ENCODE data around the gene RALGDS. TPM values are rescaled to one million over a fixed set of nuclear protein-coding genes. Genes with fewer than 3 reads are reported as not detected.

The RALGDS gene
- total and polyA plus RNA-seq, 2 of the 4 experiments (the other 2 are of a cell fraction): 13.1 to 36.9 TPM

DNA sequence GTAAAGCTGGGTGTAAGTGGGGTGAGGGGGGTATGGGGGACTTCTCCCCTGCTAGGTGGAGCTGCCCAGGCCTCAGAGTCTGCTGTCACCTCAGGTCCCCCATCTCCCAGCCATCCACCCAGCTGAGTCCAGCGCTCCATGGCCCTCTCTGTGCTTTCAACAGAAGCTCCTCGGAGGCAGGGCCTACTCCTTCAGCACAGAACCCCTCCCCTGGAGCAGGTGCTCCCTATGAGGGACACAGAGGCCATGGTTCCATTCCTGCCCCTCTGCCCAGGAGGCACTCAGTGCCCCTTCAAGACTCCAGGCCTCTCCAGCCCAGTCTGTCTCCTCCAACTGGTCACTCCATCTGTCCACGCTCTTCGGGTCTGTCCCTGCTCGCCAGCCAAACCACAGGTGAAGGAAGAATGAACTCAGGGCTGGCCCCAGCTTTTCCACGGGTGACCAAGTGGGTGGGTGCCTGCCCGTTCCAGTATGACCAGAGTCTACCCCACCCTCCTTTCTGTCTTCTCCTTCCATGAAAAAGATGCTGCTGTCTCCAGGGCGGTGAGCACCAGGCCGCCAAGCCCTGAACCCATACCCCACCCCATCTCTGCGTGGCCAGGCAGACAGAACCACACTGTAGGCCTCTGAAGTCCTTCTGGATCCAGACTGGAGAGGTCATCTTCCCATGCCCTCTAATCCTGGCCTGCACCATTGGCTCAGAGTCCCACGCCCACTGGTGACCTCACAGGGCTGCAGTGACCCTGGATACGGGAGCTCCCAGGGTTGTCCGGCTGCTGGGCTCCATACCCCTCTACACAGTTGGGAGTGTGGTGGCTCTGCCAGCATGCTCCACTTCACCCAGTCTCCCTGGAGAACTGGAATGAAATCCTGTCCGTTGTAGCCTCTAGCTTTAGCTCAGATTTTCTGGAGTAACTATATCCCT lies 30.8 kb upstream of the RALGDS start:
- Histone ChIP-seq H3K56ac (ENCODE audit: extremely low read depth, insufficient read depth, low read length) (no peak overlapping the region), H3K4me1 (ENCODE audit: control insufficient read depth, insufficient read depth, low read length) (peaks cover 6% of the 10 kb centered on the region; the same call in 1 of the 2 replicates), H3K9me3 (ENCODE audit: control insufficient read depth, insufficient read depth, low read length) (no peaks in the 10 kb centered on the region), H3K36me3 (ENCODE audit: control insufficient read depth, insufficient read depth, low read length) (0 out of 2 replicates have a peak, but pooled peaks cover 1% of the 10 kb centered on the region), H2BK15ac (ENCODE audit: low read depth, low read length) (no peak overlapping the region), H2BK20ac (ENCODE audit: low read depth, low read length) (no peak overlapping the region), H2BK120ac (ENCODE audit: low read depth, low read length) (no peak overlapping the region), H2BK5ac (ENCODE audit: low read depth, low read length, poor library complexity, severe bottlenecking) (no peak overlapping the region), H2AK5ac (ENCODE audit: low read depth, low read length) (no peak overlapping the region), H3K9ac (ENCODE audit: low read depth, low read length) (no peak overlapping the region), H3K9me1 (ENCODE audit: insufficient read depth, low read length) (no peaks in the 10 kb centered on the region), H4K20me1 (ENCODE audit: insufficient read depth, low read length) (peaks cover 12% of the 10 kb centered on the region), H3K23ac (ENCODE audit: low read depth, low read length) (no peak overlapping the region), H3K79me1 (ENCODE audit: low read depth in 1 of 2, low read length in 2 of 2) (peaks cover 3 to 19% of the 10 kb centered on the region in 2 experiments; a peak in 3 of 4 replicates), H3K14ac (replicated peaks; ENCODE audit: low read depth, low read length) (no peak overlapping the region), H3K27me3 (ENCODE audit: control insufficient read depth, insufficient read depth, low read length) (no peaks in the 10 kb centered on the region), H3K4me2 (ENCODE audit: low read depth, low read length) (no peak overlapping the region), H4K8ac (ENCODE audit: low read depth in 2 of 2, low read length in 2 of 2) (no peak overlapping the region), H3K18ac (ENCODE audit: low read depth, low read length) (no peak overlapping the region), H4K91ac (ENCODE audit: insufficient read depth, low read depth, low read length) (no peak overlapping the region), H3K27ac (ENCODE audit: insufficient read depth, low read length) (no peak overlapping the region), H2AFZ (replicated peaks; ENCODE audit: low read length, poor library complexity) (peak overlapping the region; percentile 66), H2AK9ac (replicated peaks; ENCODE audit: low read depth, low read length, poor library complexity) (no peak overlapping the region), H4K5ac (ENCODE audit: low read depth, low read length) (no peak overlapping the region), H3K4me3 (ENCODE audit: insufficient read depth, low read depth, low read length) (no peak overlapping the region), H3K4ac (ENCODE audit: low read depth, low read length) (no peak overlapping the region)
- in situ Hi-C loops (cut with MboI; ENCODE audit: low sequenced_read_pairs): loop anchor here (5.0 kb wide), 1 partner anchor 105 kb away; no protein-coding TSS in a partner anchor
- WGBS, 2 experiments (ENCODE audit: extremely low coverage in 2 of 2, insufficient read length in 1 of 2): 68% methylated on average over 3 of the region's 14 CpGs; no CpG with 5 or more reads in 1 of the 2 experiments
- DNase-seq: no peak
- dilution Hi-C loops (cut with HindIII; ENCODE audit: low sequenced_read_pairs, unreplicated experiment): no loop called here
- intact Hi-C loops (cut with micrococcal nuclease): no loop called here
- ATAC-seq (ENCODE audit: low read depth): no peak
- CTCF ChIA-PET: interaction anchor here (0.9 kb wide), 1 partner anchor 130 kb away, joined by 4 read pairs; no protein-coding TSS in a partner anchor
- BruUV-seq (replicated peaks): no TSS peak
- POLR2A ChIA-PET (ENCODE audit: unreplicated experiment): no interaction called here
- no peak for TF ChIP-seq MXI1 (IDR thresholded peaks at IDR 0.05; ENCODE audit: borderline replicate concordance, low read depth, low read length)
- TF ChIP-seq BHLHE40 (IDR thresholded peaks at IDR 0.05; ENCODE audit: low read depth, low read length): no peak
- no peak for TF ChIP-seq MAZ (IDR thresholded peaks at IDR 0.05; ENCODE audit: borderline replicate concordance, low read depth, low read length)
- TF ChIP-seq CHD1 (IDR thresholded peaks at IDR 0.05; ENCODE audit: low read depth, low read length): no peak
- TF ChIP-seq RAD21 (IDR thresholded peaks at IDR 0.05; ENCODE audit: low read length): no peak
- TF ChIP-seq FOS (IDR thresholded peaks at IDR 0.05; ENCODE audit: low read depth, low read length): no peak
- no peak for TF ChIP-seq RCOR1 (IDR thresholded peaks at IDR 0.05; ENCODE audit: insufficient replicate concordance, low read length)
- no peak for TF ChIP-seq POLR2A (IDR thresholded peaks at IDR 0.05; ENCODE audit: low read depth, low read length)
- no peak for TF ChIP-seq NFE2L2 (IDR thresholded peaks at IDR 0.05; ENCODE audit: low read depth, low read length)
- TF ChIP-seq, protein P1, sequence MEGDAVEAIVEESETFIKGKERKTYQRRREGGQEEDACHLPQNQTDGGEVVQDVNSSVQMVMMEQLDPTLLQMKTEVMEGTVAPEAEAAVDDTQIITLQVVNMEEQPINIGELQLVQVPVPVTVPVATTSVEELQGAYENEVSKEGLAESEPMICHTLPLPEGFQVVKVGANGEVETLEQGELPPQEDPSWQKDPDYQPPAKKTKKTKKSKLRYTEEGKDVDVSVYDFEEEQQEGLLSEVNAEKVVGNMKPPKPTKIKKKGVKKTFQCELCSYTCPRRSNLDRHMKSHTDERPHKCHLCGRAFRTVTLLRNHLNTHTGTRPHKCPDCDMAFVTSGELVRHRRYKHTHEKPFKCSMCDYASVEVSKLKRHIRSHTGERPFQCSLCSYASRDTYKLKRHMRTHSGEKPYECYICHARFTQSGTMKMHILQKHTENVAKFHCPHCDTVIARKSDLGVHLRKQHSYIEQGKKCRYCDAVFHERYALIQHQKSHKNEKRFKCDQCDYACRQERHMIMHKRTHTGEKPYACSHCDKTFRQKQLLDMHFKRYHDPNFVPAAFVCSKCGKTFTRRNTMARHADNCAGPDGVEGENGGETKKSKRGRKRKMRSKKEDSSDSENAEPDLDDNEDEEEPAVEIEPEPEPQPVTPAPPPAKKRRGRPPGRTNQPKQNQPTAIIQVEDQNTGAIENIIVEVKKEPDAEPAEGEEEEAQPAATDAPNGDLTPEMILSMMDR (conservative IDR thresholded peaks at IDR 0.05; ENCODE audit: low read depth, low read length): no peak
- no peak for TF ChIP-seq MAFK (IDR thresholded peaks at IDR 0.05; ENCODE audit: low read depth, low read length)
- TF ChIP-seq, protein P2, sequence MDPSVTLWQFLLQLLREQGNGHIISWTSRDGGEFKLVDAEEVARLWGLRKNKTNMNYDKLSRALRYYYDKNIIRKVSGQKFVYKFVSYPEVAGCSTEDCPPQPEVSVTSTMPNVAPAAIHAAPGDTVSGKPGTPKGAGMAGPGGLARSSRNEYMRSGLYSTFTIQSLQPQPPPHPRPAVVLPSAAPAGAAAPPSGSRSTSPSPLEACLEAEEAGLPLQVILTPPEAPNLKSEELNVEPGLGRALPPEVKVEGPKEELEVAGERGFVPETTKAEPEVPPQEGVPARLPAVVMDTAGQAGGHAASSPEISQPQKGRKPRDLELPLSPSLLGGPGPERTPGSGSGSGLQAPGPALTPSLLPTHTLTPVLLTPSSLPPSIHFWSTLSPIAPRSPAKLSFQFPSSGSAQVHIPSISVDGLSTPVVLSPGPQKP (IDR thresholded peaks at IDR 0.05; ENCODE audit: borderline replicate concordance, low read depth, low read length): no peak
- TF ChIP-seq SMC3 (IDR thresholded peaks at IDR 0.05; ENCODE audit: low read depth, low read length): no peak
- TF ChIP-seq, protein P3, sequence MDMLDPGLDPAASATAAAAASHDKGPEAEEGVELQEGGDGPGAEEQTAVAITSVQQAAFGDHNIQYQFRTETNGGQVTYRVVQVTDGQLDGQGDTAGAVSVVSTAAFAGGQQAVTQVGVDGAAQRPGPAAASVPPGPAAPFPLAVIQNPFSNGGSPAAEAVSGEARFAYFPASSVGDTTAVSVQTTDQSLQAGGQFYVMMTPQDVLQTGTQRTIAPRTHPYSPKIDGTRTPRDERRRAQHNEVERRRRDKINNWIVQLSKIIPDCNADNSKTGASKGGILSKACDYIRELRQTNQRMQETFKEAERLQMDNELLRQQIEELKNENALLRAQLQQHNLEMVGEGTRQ (IDR thresholded peaks at IDR 0.05; ENCODE audit: low read depth, low read length): no peak

Measured in IMR-90 (cell line).